Endodermal cell (in vitro differentiated cells): ENCODE measurements around the gene MACIR. TPM values are rescaled to one million over a fixed set of nuclear protein-coding genes. Genes with fewer than 3 reads are reported as not detected.

Experiments
- DNase-seq: peaks from one replicate; pipeline ENCODE4 v3.0.0-alpha.2; 2017
- H3K27ac ChIP-seq: 2 replicates; pipeline ENCODE4 v1.5.1; 2013; ENCODE audit warnings: mild to moderate bottlenecking, low read depth, low read length, moderate library complexity
- H3K27me3 ChIP-seq: 2 replicates; pipeline ENCODE4 v1.6.1; 2013; ENCODE audit warnings: mild to moderate bottlenecking, low read length, moderate library complexity; ENCODE audit not compliant: insufficient read depth, control insufficient read depth, poor library complexity, severe bottlenecking
- H3K36me3 ChIP-seq: 2 replicates; pipeline ENCODE4 v1.7.0; 2013; ENCODE audit warnings: mild to moderate bottlenecking, low read length, moderate library complexity; ENCODE audit not compliant: control insufficient read depth, insufficient read depth
- H3K4me1 ChIP-seq: one replicate; pipeline ENCODE4 v1.7.0; 2013; ENCODE audit warnings: low read length; ENCODE audit not compliant: control insufficient read depth, insufficient read depth
- H3K4me3 ChIP-seq: 2 replicates; pipeline ENCODE4 v1.5.1; 2013; ENCODE audit warnings: mild to moderate bottlenecking, low read length, moderate library complexity
- H3K9ac ChIP-seq: 2 replicates; pipeline ENCODE4 v1.6.1; 2013; ENCODE audit warnings: mild to moderate bottlenecking, low read length, moderate library complexity; ENCODE audit not compliant: poor library complexity, severe bottlenecking; ENCODE audit errors: extremely low read depth
- H3K9me3 ChIP-seq: 2 replicates; pipeline ENCODE4 v1.6.1; 2013; ENCODE audit warnings: mild to moderate bottlenecking, low read length, moderate library complexity; ENCODE audit not compliant: control insufficient read depth
- H3K27ac Mint-ChIP-seq: 2 replicates; pipeline ENCODE4 v1.8.0; 2020; ENCODE audit warnings: mixed read lengths
- H3K27me3 Mint-ChIP-seq: 2 replicates; pipeline ENCODE4 v1.8.0; 2021; ENCODE audit warnings: mild to moderate bottlenecking, mixed read lengths; ENCODE audit not compliant: insufficient read depth
- H3K36me3 Mint-ChIP-seq: 2 replicates; pipeline ENCODE4 v1.8.0; 2020; ENCODE audit warnings: low read depth, mixed read lengths
- H3K4me1 Mint-ChIP-seq: 2 replicates; pipeline ENCODE4 v1.8.0; 2020; ENCODE audit warnings: mixed read lengths
- H3K4me3 Mint-ChIP-seq: 2 replicates; pipeline ENCODE4 v1.8.0; 2020; ENCODE audit warnings: mild to moderate bottlenecking, moderate library complexity, mixed read lengths
- H3K9me3 Mint-ChIP-seq: 2 replicates; pipeline ENCODE4 v1.8.0; 2020; ENCODE audit warnings: mild to moderate bottlenecking, mixed read lengths
- WGBS, 2 experiments: methylation state at CpG; one replicate each; pipeline versions ENCODE4 v1.1.5 to v1.1.7; 2013; ENCODE audit warnings: missing lambda C conversion rate in 2 of 2, mixed read lengths in 1 of 2; ENCODE audit not compliant: insufficient coverage in 1 of 2, insufficient read length in 1 of 2; 5-methylcytosine and 5-hydroxymethylcytosine counted together
- total RNA-seq, 2 donors: library from RNA; stranded (reverse); fragmentation: NEBNext Ultra II Directional in 1 of 2; extraction: Animal tissue kit (Norgen Biotek cat#: 25700) in 1 of 2; gene quantifications; 2 replicates in 1 of 2; 3 replicates in 1 of 2; pipeline ENCODE4 v1.2.1, GENCODE V29; 2021
- TF ChIP-seq, protein P1 (sequence below): fragments of 200-600 bp; sonication (generic); conservative IDR thresholded peaks from 2 replicates; pipeline ENCODE4 v1.5.0; 2021; ENCODE audit warnings: antibody characterized with exemption, mild to moderate bottlenecking

Gene MACIR
- total RNA-seq, 2 donors from 2014 or later: 13.2 to 18.9 TPM

DNA sequence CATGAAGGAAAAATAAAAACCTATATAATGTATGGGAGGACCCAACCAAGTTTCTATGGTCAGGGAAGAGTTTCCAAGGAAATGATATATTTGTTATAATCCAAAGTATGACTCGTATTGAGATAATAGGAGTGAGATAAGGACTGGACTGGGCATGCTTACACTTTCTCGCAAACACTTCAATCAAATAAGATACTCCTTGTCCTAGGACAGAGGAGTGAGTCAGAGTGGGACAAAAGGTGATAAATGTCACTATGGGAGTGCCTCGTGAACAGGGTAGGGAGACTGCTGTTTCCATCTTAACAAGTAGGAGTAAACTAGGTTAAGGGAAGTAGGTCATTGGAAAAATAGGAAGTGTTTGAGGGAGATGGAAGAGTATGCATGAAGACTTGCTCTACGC is 47.2 kb downstream of the MACIR start:
- H3K9me3 Mint-ChIP-seq: peaks cover 3% of the 10 kb centered on the region
- H3K4me3 Mint-ChIP-seq: no peak overlapping the region
- H3K36me3 Mint-ChIP-seq: no peaks in the 10 kb centered on the region
- H3K9ac ChIP-seq: no peak overlapping the region
- peaks cover 3% of the 10 kb centered on the region for H3K4me1 Mint-ChIP-seq
- TF ChIP-seq, protein P1, sequence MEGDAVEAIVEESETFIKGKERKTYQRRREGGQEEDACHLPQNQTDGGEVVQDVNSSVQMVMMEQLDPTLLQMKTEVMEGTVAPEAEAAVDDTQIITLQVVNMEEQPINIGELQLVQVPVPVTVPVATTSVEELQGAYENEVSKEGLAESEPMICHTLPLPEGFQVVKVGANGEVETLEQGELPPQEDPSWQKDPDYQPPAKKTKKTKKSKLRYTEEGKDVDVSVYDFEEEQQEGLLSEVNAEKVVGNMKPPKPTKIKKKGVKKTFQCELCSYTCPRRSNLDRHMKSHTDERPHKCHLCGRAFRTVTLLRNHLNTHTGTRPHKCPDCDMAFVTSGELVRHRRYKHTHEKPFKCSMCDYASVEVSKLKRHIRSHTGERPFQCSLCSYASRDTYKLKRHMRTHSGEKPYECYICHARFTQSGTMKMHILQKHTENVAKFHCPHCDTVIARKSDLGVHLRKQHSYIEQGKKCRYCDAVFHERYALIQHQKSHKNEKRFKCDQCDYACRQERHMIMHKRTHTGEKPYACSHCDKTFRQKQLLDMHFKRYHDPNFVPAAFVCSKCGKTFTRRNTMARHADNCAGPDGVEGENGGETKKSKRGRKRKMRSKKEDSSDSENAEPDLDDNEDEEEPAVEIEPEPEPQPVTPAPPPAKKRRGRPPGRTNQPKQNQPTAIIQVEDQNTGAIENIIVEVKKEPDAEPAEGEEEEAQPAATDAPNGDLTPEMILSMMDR: no peak
- 88 to 100% methylated on average over 2 to 4 of the region's 4 CpGs for WGBS, 2 experiments
- no peaks in the 10 kb centered on the region for H3K27me3 Mint-ChIP-seq
- no peaks in the 10 kb centered on the region for H3K36me3 ChIP-seq
- H3K27ac Mint-ChIP-seq: no peak overlapping the region
- no peak overlapping the region for H3K27ac ChIP-seq
- no peak for DNase-seq
- no peak overlapping the region for H3K4me3 ChIP-seq
- H3K27me3 ChIP-seq: no peaks in the 10 kb centered on the region
- no peaks in the 10 kb centered on the region for H3K4me1 ChIP-seq
- H3K9me3 ChIP-seq: peaks cover 5% of the 10 kb centered on the region

DNA sequence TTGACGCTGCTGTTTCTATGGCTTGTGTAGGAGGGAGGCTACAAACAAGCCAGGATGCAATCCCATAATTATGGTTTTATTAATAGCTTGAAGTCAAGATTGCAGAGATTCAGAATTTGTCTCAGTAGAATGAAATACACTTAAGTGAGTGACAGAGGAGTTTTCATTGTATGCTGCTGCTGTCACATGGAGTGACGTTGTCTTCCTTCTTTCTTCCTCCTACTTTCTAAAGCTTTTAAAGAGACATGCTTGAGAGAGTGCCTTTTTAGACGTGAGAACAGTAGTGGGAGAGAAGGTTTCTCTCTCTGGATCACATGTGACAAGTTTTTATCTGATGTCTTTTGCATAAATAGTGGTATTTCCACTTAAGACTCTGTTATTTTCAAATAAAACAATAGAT is 48.9 kb downstream of the MACIR start:
- 80 to 82% methylated on average over 1 to 3 of the region's 3 CpGs for WGBS, 2 experiments
- H3K36me3 Mint-ChIP-seq: no peaks in the 10 kb centered on the region
- no peaks in the 10 kb centered on the region for H3K27me3 ChIP-seq
- no peak overlapping the region for H3K27ac ChIP-seq
- H3K27me3 Mint-ChIP-seq: no peaks in the 10 kb centered on the region
- H3K4me3 ChIP-seq: no peak overlapping the region
- H3K4me3 Mint-ChIP-seq: no peak overlapping the region
- TF ChIP-seq, protein P1: no peak
- H3K27ac Mint-ChIP-seq: no peak overlapping the region
- no peak for DNase-seq
- H3K36me3 ChIP-seq: no peaks in the 10 kb centered on the region
- H3K4me1 ChIP-seq: no peaks in the 10 kb centered on the region
- H3K9ac ChIP-seq: no peak overlapping the region
- peaks cover 3% of the 10 kb centered on the region for H3K4me1 Mint-ChIP-seq
- peaks cover 5% of the 10 kb centered on the region for H3K9me3 ChIP-seq
- peaks cover 3% of the 10 kb centered on the region for H3K9me3 Mint-ChIP-seq

DNA sequence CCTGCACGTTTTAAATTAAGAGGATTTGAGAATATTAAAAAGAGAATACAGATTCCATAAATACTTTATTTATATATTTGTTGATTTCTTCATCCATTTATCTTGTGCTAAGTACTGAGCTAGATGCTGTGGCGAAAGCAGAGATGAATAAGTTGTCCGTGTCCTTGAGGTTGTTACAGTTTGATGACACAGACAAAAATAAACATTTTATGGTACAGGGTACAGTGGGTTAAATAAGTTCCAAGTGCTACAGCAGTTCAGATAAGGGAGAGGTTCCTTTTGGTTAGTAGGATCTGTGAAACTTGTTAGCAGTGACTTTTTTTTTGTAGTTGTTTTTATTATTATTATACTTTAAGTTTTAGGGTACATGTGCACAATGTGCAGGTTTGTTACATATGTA is 50.2 kb downstream of the MACIR start:
- Histone ChIP-seq H3K36me3 (no peaks in the 10 kb centered on the region), H3K27me3 (no peaks in the 10 kb centered on the region), H3K4me1 (no peaks in the 10 kb centered on the region), H3K27ac (no peak overlapping the region), H3K9ac (no peak overlapping the region), H3K4me3 (no peak overlapping the region), H3K9me3 (peaks cover 5% of the 10 kb centered on the region)
- Mint-ChIP-seq H3K27ac (no peak overlapping the region), H3K4me1 (peaks cover 3% of the 10 kb centered on the region), H3K9me3 (peaks cover 3% of the 10 kb centered on the region), H3K4me3 (no peak overlapping the region), H3K27me3 (no peaks in the 10 kb centered on the region), H3K36me3 (no peaks in the 10 kb centered on the region)
- DNase-seq: no peak
- 91 to 100% methylated on average over 2 of the region's 3 CpGs for WGBS, 2 experiments
- TF ChIP-seq, protein P1: no peak
